GM19324 (cell line): ENCODE results near the gene PCDHB12.
"Not testable (repeated sequence)": the region's sequence is repeated elsewhere in the genome, so short reads cannot be mapped to it uniquely, and the experiment has no call there.

ENCODE experiments used
- ATAC-seq: cut with Tn5 transposase; IDR thresholded peaks from one replicate; pipeline ENCODE4 v1.9.1; 2021; ENCODE audit warnings: mild to moderate bottlenecking, moderate library complexity; ENCODE audit not compliant: unreplicated experiment, low FRiP score

The PCDHB12 gene

GRCh38 chr5:141201646-141202045 is 6.9 kb upstream of the PCDHB12 start:
- not testable (repeated sequence) for ATAC-seq

GRCh38 chr5:141210281-141210680 is 1.8 kb downstream of the PCDHB12 start:
- not testable (repeated sequence) for ATAC-seq

- ATAC-seq, result not testable (repeated sequence)
Observed at GRCh38 chr5:141210849-141211248, 2.3 kb downstream of the PCDHB12 start.

GRCh38 chr5:141213656-141214339 is 5.3 kb downstream of the PCDHB12 start, which contains the start of gene PCDHB13:
Gene PCDHB13 (plus strand): TSS chr5:141213919. CDS start chr5:141214124, 205 bp downstream.
- ATAC-seq, result not testable (repeated sequence)

GRCh38 chr5:141214583-141214982 is 6.1 kb downstream of the PCDHB12 start:
- not testable (repeated sequence) for ATAC-seq

GRCh38 chr5:141215504-141215903 is 7.0 kb downstream of the PCDHB12 start:
- not testable (repeated sequence) for ATAC-seq

GRCh38 chr5:141216035-141216434 is 7.5 kb downstream of the PCDHB12 start:
- not testable (repeated sequence) for ATAC-seq

- ATAC-seq, result no peak
Observed at GRCh38 chr5:141223112-141223783, 14.7 kb downstream of the PCDHB12 start, which contains the start of gene PCDHB14. Gene PCDHB14 (plus strand): TSS chr5:141223343. CDS start chr5:141223506, 163 bp downstream.

GRCh38 chr5:141224844-141225243 is 16.3 kb downstream of the PCDHB12 start:
- not testable (repeated sequence) for ATAC-seq

GRCh38 chr5:141225421-141225820 is 16.9 kb downstream of the PCDHB12 start:
- ATAC-seq, result not testable (repeated sequence)

GRCh38 chr5:141234109-141234667 is 25.7 kb downstream of the PCDHB12 start:
- no peak for ATAC-seq

- not testable (repeated sequence) for ATAC-seq
Observed at GRCh38 chr5:141235922-141236321, 27.4 kb downstream of the PCDHB12 start.

GRCh38 chr5:141236516-141237313 is 28.2 kb downstream of the PCDHB12 start:
- ATAC-seq, result no peak

GRCh38 chr5:141241496-141241895 is 33.0 kb downstream of the PCDHB12 start:
- no peak for ATAC-seq

- no peak for ATAC-seq
Observed at GRCh38 chr5:141245250-141245717, 36.8 kb downstream of the PCDHB12 start, which contains the start of gene PCDHB15. Gene PCDHB15 (plus strand): TSS chr5:141245395. CDS start chr5:141245579, 184 bp downstream.

- not testable (repeated sequence) for ATAC-seq
Observed at GRCh38 chr5:141246971-141247370, 38.5 kb downstream of the PCDHB12 start.

- ATAC-seq, result not testable (repeated sequence)
Observed at GRCh38 chr5:141247434-141247833, 38.9 kb downstream of the PCDHB12 start.

- no peak for ATAC-seq
Observed at GRCh38 chr5:141250576-141250975, 42.1 kb downstream of the PCDHB12 start.

- no peak for ATAC-seq
Observed at GRCh38 chr5:141258464-141258863, 49.9 kb downstream of the PCDHB12 start.

- ATAC-seq, result no peak
Observed at GRCh38 chr5:141258948-141259347, 50.4 kb downstream of the PCDHB12 start.
